ENCODE data around the gene IFITM5.

DNA sequence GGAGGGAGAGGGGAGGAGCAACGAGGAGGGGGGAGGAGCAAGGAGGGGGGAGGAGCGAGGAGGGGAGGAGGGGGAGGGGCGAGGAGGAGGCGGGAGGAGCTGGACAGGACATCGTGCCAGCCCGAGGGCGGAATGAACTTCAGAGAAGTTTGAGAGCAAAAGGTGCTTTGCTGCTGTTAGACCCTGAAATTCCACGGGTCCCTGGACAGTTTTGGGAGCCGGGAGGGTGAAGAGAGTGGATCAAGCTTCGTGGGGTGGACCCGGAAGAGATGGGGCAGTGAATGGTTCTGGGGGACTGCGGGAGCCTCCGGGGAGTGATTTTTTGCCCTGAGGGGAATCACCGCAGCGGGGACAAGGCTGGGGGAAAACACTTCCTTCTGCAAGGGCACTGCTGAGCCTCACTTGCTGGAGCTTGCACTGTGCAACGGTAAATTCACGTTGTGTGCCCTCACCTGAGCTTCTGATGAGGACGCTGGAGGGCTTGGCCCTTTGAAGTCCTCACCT is 31.8 kb downstream of the IFITM5 start:
- TF ChIP-seq, protein P1, sequence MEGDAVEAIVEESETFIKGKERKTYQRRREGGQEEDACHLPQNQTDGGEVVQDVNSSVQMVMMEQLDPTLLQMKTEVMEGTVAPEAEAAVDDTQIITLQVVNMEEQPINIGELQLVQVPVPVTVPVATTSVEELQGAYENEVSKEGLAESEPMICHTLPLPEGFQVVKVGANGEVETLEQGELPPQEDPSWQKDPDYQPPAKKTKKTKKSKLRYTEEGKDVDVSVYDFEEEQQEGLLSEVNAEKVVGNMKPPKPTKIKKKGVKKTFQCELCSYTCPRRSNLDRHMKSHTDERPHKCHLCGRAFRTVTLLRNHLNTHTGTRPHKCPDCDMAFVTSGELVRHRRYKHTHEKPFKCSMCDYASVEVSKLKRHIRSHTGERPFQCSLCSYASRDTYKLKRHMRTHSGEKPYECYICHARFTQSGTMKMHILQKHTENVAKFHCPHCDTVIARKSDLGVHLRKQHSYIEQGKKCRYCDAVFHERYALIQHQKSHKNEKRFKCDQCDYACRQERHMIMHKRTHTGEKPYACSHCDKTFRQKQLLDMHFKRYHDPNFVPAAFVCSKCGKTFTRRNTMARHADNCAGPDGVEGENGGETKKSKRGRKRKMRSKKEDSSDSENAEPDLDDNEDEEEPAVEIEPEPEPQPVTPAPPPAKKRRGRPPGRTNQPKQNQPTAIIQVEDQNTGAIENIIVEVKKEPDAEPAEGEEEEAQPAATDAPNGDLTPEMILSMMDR (IDR thresholded peaks at IDR 0.05) = no peak
- no peak for TF ChIP-seq EZH2 (IDR thresholded peaks at IDR 0.05; ENCODE audit: borderline replicate concordance, insufficient read depth, low read depth, low read length, poor library complexity, severe bottlenecking)
